ENCODE measurements around the gene STXBP2. TPM values are rescaled to one million over a fixed set of nuclear protein-coding genes. Genes with fewer than 3 reads are reported as not detected.

The STXBP2 gene
- total RNA-seq, 4 donors from 2014 or later = 2.4 to 10.3 (median 8.2) TPM; not detected in 1

DNA sequence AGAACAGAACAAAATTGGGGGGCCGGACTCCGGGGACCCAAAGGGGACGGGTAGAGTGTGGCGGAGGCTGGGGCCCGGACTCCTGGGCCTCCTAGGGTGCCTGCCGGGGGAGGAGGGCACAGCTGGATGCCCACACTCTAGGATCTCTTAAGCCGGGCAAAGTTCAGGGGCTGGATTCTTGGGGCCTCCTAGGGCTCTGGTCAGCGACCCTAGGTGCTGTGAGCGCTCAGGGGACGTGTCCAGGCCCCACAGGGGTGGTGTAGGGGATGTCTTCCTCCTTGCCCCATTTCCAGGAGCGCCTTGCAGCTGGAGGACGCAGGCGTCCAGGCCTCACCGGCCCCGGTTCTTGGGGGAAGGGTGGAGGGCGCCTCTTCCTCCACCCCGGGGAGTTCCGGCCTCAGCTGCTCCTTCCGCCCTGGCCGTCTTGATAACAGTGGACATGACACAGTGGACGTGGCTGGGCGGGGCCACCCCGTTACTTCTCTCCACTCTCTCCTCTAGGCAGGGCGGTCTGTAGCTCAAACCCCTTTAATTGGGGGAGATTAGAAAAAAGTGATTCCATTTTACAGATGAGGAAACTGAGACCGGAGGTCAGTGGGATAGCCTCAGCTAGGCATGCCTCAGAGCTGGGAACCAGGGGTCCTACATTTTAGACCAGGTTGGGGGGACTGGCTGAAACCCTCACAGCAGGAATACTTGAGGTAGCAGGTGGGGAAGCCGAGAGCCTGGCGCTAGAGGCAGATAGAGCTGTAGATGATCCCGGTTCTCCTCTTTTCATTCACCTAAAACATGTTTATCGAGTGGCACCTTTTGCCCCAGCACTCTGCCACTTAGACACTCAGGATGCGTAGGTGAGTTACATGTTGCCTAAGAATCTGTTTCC lies 705 bp downstream of the STXBP2 start:
- H3K4me3 ChIP-seq = peak overlapping the region in 1 of 2 donors; percentile 31
- intact Hi-C loops (cut with DNase I; ENCODE audit: low total_unique reads) = no loop called here
- no peak overlapping the region for H3K27ac ChIP-seq
- H3K36me3 ChIP-seq = no peaks in the 10 kb centered on the region
- DNase-seq = no peak
- H3K9me3 ChIP-seq = no peaks in the 10 kb centered on the region
- no peaks in the 10 kb centered on the region for H3K4me1 ChIP-seq
- peaks cover 10 to 20% of the 10 kb centered on the region in 2 donors for H3K27me3 ChIP-seq
- TF ChIP-seq, protein P1, sequence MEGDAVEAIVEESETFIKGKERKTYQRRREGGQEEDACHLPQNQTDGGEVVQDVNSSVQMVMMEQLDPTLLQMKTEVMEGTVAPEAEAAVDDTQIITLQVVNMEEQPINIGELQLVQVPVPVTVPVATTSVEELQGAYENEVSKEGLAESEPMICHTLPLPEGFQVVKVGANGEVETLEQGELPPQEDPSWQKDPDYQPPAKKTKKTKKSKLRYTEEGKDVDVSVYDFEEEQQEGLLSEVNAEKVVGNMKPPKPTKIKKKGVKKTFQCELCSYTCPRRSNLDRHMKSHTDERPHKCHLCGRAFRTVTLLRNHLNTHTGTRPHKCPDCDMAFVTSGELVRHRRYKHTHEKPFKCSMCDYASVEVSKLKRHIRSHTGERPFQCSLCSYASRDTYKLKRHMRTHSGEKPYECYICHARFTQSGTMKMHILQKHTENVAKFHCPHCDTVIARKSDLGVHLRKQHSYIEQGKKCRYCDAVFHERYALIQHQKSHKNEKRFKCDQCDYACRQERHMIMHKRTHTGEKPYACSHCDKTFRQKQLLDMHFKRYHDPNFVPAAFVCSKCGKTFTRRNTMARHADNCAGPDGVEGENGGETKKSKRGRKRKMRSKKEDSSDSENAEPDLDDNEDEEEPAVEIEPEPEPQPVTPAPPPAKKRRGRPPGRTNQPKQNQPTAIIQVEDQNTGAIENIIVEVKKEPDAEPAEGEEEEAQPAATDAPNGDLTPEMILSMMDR (IDR thresholded peaks at IDR 0.05) = no peak
- TF ChIP-seq POLR2A (IDR thresholded peaks at IDR 0.05) = no peak

DNA sequence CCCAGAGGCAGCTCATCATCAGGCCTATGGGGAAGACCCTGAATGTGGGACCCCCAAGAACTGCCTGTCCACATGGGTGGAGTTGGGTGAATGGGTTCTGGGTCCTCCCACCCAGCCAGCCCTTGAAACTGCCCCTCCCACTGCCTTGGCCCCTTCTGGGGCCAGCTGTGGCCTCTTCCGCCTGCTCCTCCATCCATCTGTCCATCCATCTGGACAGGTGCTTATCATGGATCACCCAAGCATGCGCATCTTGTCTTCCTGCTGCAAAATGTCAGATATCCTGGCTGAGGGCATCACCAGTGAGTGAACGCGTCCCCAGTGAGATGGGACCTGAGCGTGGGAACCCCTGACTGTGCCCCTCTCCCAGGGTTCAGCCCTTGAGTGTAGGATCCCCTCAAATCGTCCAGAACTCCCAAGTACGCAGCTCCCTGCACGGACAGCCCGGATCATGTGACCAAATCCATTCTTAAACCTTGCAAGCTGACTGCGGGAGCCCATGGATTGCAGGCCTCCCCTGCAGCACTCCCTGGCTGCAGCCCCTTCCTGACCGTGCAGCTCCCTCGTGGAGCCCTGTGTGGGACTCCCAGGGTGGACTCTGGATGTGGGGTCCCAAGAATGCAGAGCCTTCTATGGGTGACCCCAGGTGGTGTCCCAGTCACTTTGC lies 2.0 kb downstream of the STXBP2 start:
- no peak for DNase-seq
- intact Hi-C loops (cut with DNase I; ENCODE audit: low total_unique reads) = no loop called here
- TF ChIP-seq, protein P1 (IDR thresholded peaks at IDR 0.05) = no peak
- TF ChIP-seq POLR2A (IDR thresholded peaks at IDR 0.05) = no peak
- Histone ChIP-seq H3K4me3 (no peak overlapping the region), H3K27me3 (peaks cover 10 to 20% of the 10 kb centered on the region in 2 donors), H3K9me3 (no peaks in the 10 kb centered on the region), H3K27ac (no peak overlapping the region), H3K36me3 (no peaks in the 10 kb centered on the region), H3K4me1 (no peaks in the 10 kb centered on the region)

DNA sequence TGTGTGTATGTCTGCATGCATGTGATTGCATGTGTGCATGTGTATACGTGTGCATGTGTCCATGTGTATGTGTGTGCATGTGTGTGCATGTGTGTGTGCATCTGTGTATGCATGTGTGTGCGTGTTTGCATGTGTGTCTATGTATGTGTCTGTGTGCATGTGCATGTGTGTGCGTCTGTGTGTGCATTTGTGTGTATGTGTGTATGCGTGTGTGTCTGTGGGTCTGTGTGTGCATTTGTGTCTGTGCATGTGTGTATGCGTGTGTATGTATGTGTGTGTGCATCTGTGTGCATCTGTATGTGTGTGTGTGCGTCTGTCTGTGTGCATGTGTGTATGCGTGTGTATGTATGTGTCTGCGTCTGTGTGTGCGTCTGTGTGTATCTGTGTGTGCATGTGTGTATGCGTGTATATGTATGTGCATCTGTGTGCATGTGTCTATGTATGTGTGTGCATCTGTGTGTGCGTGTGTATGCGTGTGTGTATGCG lies 3.0 kb downstream of the STXBP2 start:
- no peaks in the 10 kb centered on the region for H3K36me3 ChIP-seq
- TF ChIP-seq POLR2A (IDR thresholded peaks at IDR 0.05) = no peak
- TF ChIP-seq, protein P1 (IDR thresholded peaks at IDR 0.05) = no peak
- intact Hi-C loops (cut with DNase I; ENCODE audit: low total_unique reads) = no loop called here
- no peaks in the 10 kb centered on the region for H3K4me1 ChIP-seq
- no peak overlapping the region for H3K27ac ChIP-seq
- DNase-seq = no peak
- H3K9me3 ChIP-seq = no peaks in the 10 kb centered on the region
- no peak overlapping the region for H3K4me3 ChIP-seq
- peaks cover 10 to 20% of the 10 kb centered on the region in 2 donors for H3K27me3 ChIP-seq

DNA sequence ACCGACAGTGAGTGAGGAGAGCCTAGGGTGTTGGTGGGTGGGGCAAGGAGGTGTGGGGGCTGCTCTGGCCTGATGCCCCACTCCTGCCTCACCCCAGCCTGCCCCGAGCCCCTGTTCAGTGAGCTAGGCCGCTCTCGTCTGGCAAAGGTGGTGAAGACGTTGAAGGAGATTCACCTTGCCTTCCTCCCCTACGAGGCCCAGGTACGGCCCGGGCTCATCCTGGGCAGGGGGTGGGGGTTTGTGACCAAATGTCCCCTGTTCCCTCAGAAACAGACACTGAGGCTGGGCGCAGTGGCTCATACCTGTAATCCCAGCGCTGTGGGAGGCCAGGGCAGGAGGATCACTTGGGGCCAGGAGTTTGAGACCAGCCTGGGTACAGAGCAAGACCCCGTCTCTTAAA lies 3.9 kb downstream of the STXBP2 start:
- DNase-seq = no peak
- no peaks in the 10 kb centered on the region for H3K9me3 ChIP-seq
- no peak for TF ChIP-seq POLR2A (IDR thresholded peaks at IDR 0.05)
- TF ChIP-seq, protein P1 (IDR thresholded peaks at IDR 0.05) = no peak
- no peak overlapping the region for H3K4me3 ChIP-seq
- no peak overlapping the region for H3K27ac ChIP-seq
- no peaks in the 10 kb centered on the region for H3K4me1 ChIP-seq
- peaks cover 10 to 20% of the 10 kb centered on the region in 2 donors for H3K27me3 ChIP-seq
- H3K36me3 ChIP-seq = no peaks in the 10 kb centered on the region
- intact Hi-C loops (cut with DNase I; ENCODE audit: low total_unique reads) = no loop called here

Measured in uterus (tissue), 4 donors.